ENCODE results near the gene TH. TPM values are rescaled to one million over a fixed set of nuclear protein-coding genes. Genes with fewer than 3 reads are reported as not detected.

TH gene
- polyA plus RNA-seq, 1 of the 3 experiments (the other 2 are of a cell fraction), result not detected

GRCh38 chr11:2129308-2129698, 42.3 kb downstream of the TH start:
- H3F3A ChIP-seq (replicated peaks; ENCODE audit: insufficient read depth), result no peaks in the 10 kb centered on the region
- ChIA-PET POLR2A (interaction anchor here (3.4 kb wide), 1 partner anchor 93 kb away, joined by 20 read pairs; no protein-coding TSS in a partner anchor), CTCF (interaction anchor here (1.9 kb wide), 1 partner anchor 91 kb away, joined by 5 read pairs; no protein-coding TSS in a partner anchor)
- no peaks in the 10 kb centered on the region for H3K36me3 ChIP-seq (replicated peaks in 1 of 2; ENCODE audit: control insufficient read depth in 1 of 2, insufficient read depth in 2 of 2, low read length in 1 of 2)
- H3K4me3 ChIP-seq (ENCODE audit: low read depth in 2 of 2, low read length in 1 of 2), result no peak overlapping the region
- H3K9me3 ChIP-seq, result no peaks in the 10 kb centered on the region
- no peaks in the 10 kb centered on the region for H3K79me2 ChIP-seq (ENCODE audit: insufficient read depth)
- no peaks in the 10 kb centered on the region for H3K27me3 ChIP-seq (ENCODE audit: insufficient read depth)
- H2AFZ ChIP-seq (ENCODE audit: low read depth), result no peak overlapping the region
- peaks cover 0 to 13% of the 10 kb centered on the region in 2 experiments; a peak in 1 of 4 replicates for H3K4me1 ChIP-seq (ENCODE audit: control insufficient read depth in 1 of 2, insufficient read depth in 2 of 2, low read depth in 1 of 2, low read length in 1 of 2)
- no peak overlapping the region for H3K4me2 ChIP-seq
- H3K9ac ChIP-seq, result no peak overlapping the region
- H3K9me2 ChIP-seq, result no peaks in the 10 kb centered on the region
- no peaks in the 10 kb centered on the region for H4K20me1 ChIP-seq (ENCODE audit: insufficient read depth)
- TF ChIP-seq SIN3A (IDR thresholded peaks at IDR 0.05; ENCODE audit: borderline replicate concordance, low read depth, low read length), result no peak
- no peak for TF ChIP-seq ELF1 (IDR thresholded peaks at IDR 0.05)
- no peak for TF ChIP-seq NFIC (IDR thresholded peaks at IDR 0.05; ENCODE audit: borderline replicate concordance)
- TF ChIP-seq MAX (IDR thresholded peaks at IDR 0.05; ENCODE audit: low read depth), result no peak
- TF ChIP-seq TEAD4 (IDR thresholded peaks at IDR 0.05; ENCODE audit: borderline replicate concordance, insufficient read depth), result no peak
- no peak for TF ChIP-seq POLR2AphosphoS5 (IDR thresholded peaks at IDR 0.05; ENCODE audit: low read depth, low read length)
- no peak for TF ChIP-seq USF1 (IDR thresholded peaks at IDR 0.05; ENCODE audit: borderline replicate concordance, low read depth)
- TF ChIP-seq GABPA (IDR thresholded peaks at IDR 0.05; ENCODE audit: low read depth), result no peak
- TF ChIP-seq FOXM1 (IDR thresholded peaks at IDR 0.05; ENCODE audit: low read depth), result no peak
- no peak for TF ChIP-seq TAF1 (IDR thresholded peaks at IDR 0.05; ENCODE audit: borderline replicate concordance, low read depth, low read length)
- no peak for TF ChIP-seq TCF12 (IDR thresholded peaks at IDR 0.05)
- TF ChIP-seq FOXJ3 (CRISPR knock-in tag; IDR thresholded peaks at IDR 0.05), result no peak
- no peak for TF ChIP-seq EZH2phosphoT487 (IDR thresholded peaks at IDR 0.05; ENCODE audit: borderline replicate concordance, low read depth)
- TF ChIP-seq REST (IDR thresholded peaks at IDR 0.05; ENCODE audit: low read depth, low read length), result no peak
- no peak for TF ChIP-seq USF2 (IDR thresholded peaks at IDR 0.05; ENCODE audit: borderline replicate concordance, low read depth, low read length)
- no peak for TF ChIP-seq FOSL2 (IDR thresholded peaks at IDR 0.05; ENCODE audit: borderline replicate concordance, low read depth)
- no peak for TF ChIP-seq CTCF (IDR thresholded peaks at IDR 0.05)
- TF ChIP-seq MEF2A (IDR thresholded peaks at IDR 0.05; ENCODE audit: borderline replicate concordance, low read depth), result no peak
- no peak for DNase-seq
- no peak overlapping the region for H3K27ac ChIP-seq (ENCODE audit: low read depth in 2 of 2, low read length in 1 of 2)
- WGBS (ENCODE audit: low lambda C conversion rate), result 56% methylated on average over 10 of the region's 17 CpGs
